Islet precursor cell (in vitro differentiated cells): Measurements from ENCODE around the gene MCM3AP.
"Not testable (repeated sequence)": the region's sequence is repeated elsewhere in the genome, so short reads cannot be mapped to it uniquely, and the experiment has no call there.

ENCODE experiments used
- DNase-seq: peaks from one replicate; pipeline ENCODE4 v3.0.0-alpha.2; 2018

Gene MCM3AP

GRCh38 chr21:46268371-46268770 lies 17.0 kb downstream of the MCM3AP start:
- no peak for DNase-seq

- no peak for DNase-seq
Measured at GRCh38 chr21:46266946-46267345, 18.5 kb downstream of the MCM3AP start.

- no peak for DNase-seq
Measured at GRCh38 chr21:46265736-46266525, 19.5 kb downstream of the MCM3AP start.

GRCh38 chr21:46264690-46265144 lies 20.7 kb downstream of the MCM3AP start:
- DNase-seq: no peak

- DNase-seq: no peak
Measured at GRCh38 chr21:46264046-46264689, 21.2 kb downstream of the MCM3AP start.

GRCh38 chr21:46256501-46256994 lies 28.9 kb downstream of the MCM3AP start:
- no peak for DNase-seq

GRCh38 chr21:46255758-46256337 lies 29.6 kb downstream of the MCM3AP start:
- DNase-seq: no peak

- DNase-seq: no peak
Measured at GRCh38 chr21:46255166-46255565, 30.2 kb downstream of the MCM3AP start.

GRCh38 chr21:46254208-46254975 lies 31.0 kb downstream of the MCM3AP start:
- DNase-seq: no peak

GRCh38 chr21:46253610-46254124 lies 31.7 kb downstream of the MCM3AP start:
- no peak for DNase-seq

- DNase-seq: no peak
Measured at GRCh38 chr21:46252840-46253239, 32.6 kb downstream of the MCM3AP start.

- DNase-seq: no peak
Measured at GRCh38 chr21:46250146-46250725, 35.2 kb downstream of the MCM3AP start.

GRCh38 chr21:46248827-46249226 lies 36.6 kb downstream of the MCM3AP start:
- DNase-seq: no peak

- DNase-seq: no peak
Measured at GRCh38 chr21:46248422-46248782, 37.0 kb downstream of the MCM3AP start.

- DNase-seq: no peak
Measured at GRCh38 chr21:46247699-46248421, 37.6 kb downstream of the MCM3AP start.

- DNase-seq: no peak
Measured at GRCh38 chr21:46246345-46246744, 39.1 kb downstream of the MCM3AP start.

- DNase-seq: no peak
Measured at GRCh38 chr21:46245213-46245915, 40.0 kb downstream of the MCM3AP start.

- no peak for DNase-seq
Measured at GRCh38 chr21:46244602-46245001, 40.8 kb downstream of the MCM3AP start.

GRCh38 chr21:46243960-46244361 lies 41.5 kb downstream of the MCM3AP start:
- DNase-seq: no peak

GRCh38 chr21:46243325-46243724 lies 42.1 kb downstream of the MCM3AP start:
- no peak for DNase-seq

- not testable (repeated sequence) for DNase-seq
Measured at GRCh38 chr21:46241577-46241976, 43.8 kb downstream of the MCM3AP start.
